Naive B cell (primary cell): ENCODE measurements around the gene FAP. TPM values are rescaled to one million over a fixed set of nuclear protein-coding genes. Genes with fewer than 3 reads are reported as not detected.

ENCODE experiments used
- ATAC-seq, 2 donors: fragments of 150-1000 bp; cut with Tn5 transposase; 2 replicates each; pipeline ENCODE4 v1.10.0; 2021; ENCODE audit warnings: low read depth in 2 of 2, mild to moderate bottlenecking in 2 of 2, moderate library complexity in 2 of 2
- DNase-seq: peaks from one replicate; pipeline ENCODE4 v3.0.0; 2022
- H3K27ac Mint-ChIP-seq, 6 donors: one replicate each; pipeline ENCODE4 v1.8.0; 2020 to 2022; ENCODE audit warnings: mild to moderate bottlenecking in 6 of 6, mixed read lengths in 6 of 6, moderate library complexity in 5 of 6, inconsistent platforms in 2 of 6
- H3K27me3 Mint-ChIP-seq, 3 donors: one replicate each; pipeline ENCODE4 v1.8.0; 2021 to 2022; ENCODE audit warnings: mixed read lengths in 3 of 3, mild to moderate bottlenecking in 1 of 3
- H3K36me3 Mint-ChIP-seq, 2 donors: one replicate each; pipeline ENCODE4 v1.8.0; 2020 to 2022; ENCODE audit warnings: mixed read lengths in 2 of 2, inconsistent platforms in 1 of 2, mild to moderate bottlenecking in 1 of 2
- H3K4me1 Mint-ChIP-seq, 3 donors: one replicate each; pipeline ENCODE4 v1.8.0; 2020 to 2022; ENCODE audit warnings: mixed read lengths in 3 of 3, inconsistent platforms in 1 of 3, mild to moderate bottlenecking in 1 of 3, moderate library complexity in 1 of 3
- H3K4me3 Mint-ChIP-seq, 8 donors: one replicate each; pipeline ENCODE4 v1.8.0; 2020 to 2022; ENCODE audit warnings: mild to moderate bottlenecking in 8 of 8, mixed read lengths in 8 of 8, moderate library complexity in 8 of 8, inconsistent platforms in 2 of 8
- H3K9me3 Mint-ChIP-seq, 7 donors: one replicate each; pipeline ENCODE4 v1.8.0; 2020 to 2022; ENCODE audit warnings: mixed read lengths in 7 of 7, mild to moderate bottlenecking in 5 of 7, inconsistent platforms in 2 of 7, moderate library complexity in 1 of 7
- polyA plus RNA-seq, 6 donors: library from polyadenylated mRNA; unstranded; fragments of 300-500 nt; fragmentation: Illumina TruSeq; gene quantifications; one replicate each; pipeline ENCODE4 v1.2.3, GENCODE V29; 2021; ENCODE audit warnings: low read depth in 6 of 6

Gene FAP
- polyA plus RNA-seq, 6 donors from 2014 or later: not detected

DNA sequence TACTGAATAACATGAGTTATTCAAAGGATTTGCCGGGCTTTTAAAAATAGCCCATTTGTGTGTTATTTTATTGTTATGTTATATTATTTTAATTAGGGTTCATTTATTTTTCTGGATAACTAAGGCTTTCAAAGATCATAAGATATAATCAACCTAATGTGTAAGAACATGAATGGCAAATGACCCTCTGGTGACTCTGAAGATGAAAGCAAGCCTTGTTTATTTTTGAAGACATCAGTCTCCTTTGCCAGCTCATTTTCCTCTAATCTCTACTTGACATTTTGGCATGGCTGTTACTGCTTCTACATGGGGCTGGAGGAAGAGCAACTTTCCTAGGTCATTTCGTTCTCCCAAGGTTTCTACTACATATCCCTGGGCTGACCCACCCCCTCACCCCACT is 10.6 kb downstream of the FAP start:
- no peak for ATAC-seq

DNA sequence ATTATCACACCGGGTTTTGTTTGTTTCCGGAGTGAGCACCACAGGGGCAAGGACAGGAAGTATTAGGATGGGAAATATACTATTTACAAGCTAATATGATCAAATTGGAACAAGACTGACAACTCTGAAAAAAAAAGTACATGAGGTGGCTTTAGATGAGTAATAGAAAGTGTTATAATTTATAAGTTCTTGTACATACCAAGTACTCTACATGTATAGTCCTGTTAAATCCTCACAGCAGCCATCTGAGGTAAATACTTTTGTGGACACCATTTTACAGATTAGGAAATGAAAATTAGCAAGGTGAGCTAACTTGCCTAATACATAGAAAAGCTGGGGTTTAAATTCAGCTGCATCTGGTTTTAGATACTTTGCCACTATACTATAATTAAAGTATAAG is 11.2 kb downstream of the FAP start:
- Mint-ChIP-seq H3K4me3 (no peak overlapping the region), H3K36me3 (no peaks in the 10 kb centered on the region), H3K4me1 (no peaks in the 10 kb centered on the region), H3K27me3 (peaks cover 9 to 23% (median 9%) of the 10 kb centered on the region in 3 donors), H3K27ac (no peak overlapping the region), H3K9me3 (peaks cover 0 to 4% (median 0%) of the 10 kb centered on the region in 7 donors)
- ATAC-seq (no peak), DNase-seq (no peak)

More for the DNA sequence above, 10.6 kb downstream of the FAP start:
- Mint-ChIP-seq H3K27ac (no peak overlapping the region), H3K4me3 (no peak overlapping the region), H3K4me1 (no peaks in the 10 kb centered on the region), H3K9me3 (peaks cover 0 to 4% (median 0%) of the 10 kb centered on the region in 7 donors), H3K36me3 (no peaks in the 10 kb centered on the region), H3K27me3 (peaks cover 4 to 17% (median 7%) of the 10 kb centered on the region in 3 donors)
- DNase-seq: no peak

DNA sequence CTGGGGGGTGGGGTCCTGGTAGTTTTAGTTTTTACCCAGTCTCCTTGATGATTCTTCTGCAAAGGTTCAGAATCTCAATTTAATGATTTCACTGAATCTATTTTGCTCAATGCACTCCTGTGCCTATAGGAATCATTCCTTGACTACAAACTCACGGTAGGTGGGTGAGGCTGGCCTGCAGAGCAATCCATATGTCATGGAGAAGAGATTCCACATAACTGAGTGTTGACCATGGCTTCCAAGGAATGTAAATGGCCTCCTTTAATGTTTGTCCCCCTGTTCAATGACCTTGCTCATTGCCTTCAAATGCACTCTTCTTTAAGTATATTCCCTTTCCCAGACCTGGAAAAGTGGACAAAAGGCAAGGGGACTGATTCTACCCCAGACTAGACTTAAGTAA is 12.5 kb downstream of the FAP start:
- peaks cover 9 to 25% (median 9%) of the 10 kb centered on the region in 3 donors for H3K27me3 Mint-ChIP-seq
- ATAC-seq (no peak), DNase-seq (no peak)
- H3K4me3 Mint-ChIP-seq: no peak overlapping the region
- peaks cover 0 to 4% (median 0%) of the 10 kb centered on the region in 7 donors for H3K9me3 Mint-ChIP-seq
- no peak overlapping the region for H3K27ac Mint-ChIP-seq
- H3K4me1 Mint-ChIP-seq: no peaks in the 10 kb centered on the region
- H3K36me3 Mint-ChIP-seq: no peaks in the 10 kb centered on the region

DNA sequence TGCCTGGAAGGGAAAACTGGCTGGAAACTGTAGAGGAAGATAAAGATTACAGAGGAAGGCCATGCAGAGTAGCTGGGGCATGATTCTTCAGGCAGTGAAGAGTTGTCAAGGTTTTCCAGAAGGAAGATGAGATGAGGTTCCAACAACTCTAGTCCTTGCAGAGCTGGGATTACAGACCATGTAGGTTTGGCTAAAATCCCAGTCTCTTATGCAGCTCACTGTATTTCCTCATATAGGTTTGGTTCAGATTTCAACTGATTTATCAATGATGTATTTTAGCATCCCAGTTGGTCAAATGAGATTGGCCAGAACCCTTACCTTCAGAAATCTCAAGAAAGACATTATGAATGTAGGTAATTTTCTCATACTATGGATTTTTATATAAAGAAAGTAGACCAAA is 16.4 kb downstream of the FAP start:
- no peaks in the 10 kb centered on the region for H3K4me1 Mint-ChIP-seq
- H3K36me3 Mint-ChIP-seq: no peaks in the 10 kb centered on the region
- no peak overlapping the region for H3K27ac Mint-ChIP-seq
- H3K9me3 Mint-ChIP-seq: no peaks in the 10 kb centered on the region
- ATAC-seq (no peak), DNase-seq (no peak)
- no peak overlapping the region for H3K4me3 Mint-ChIP-seq
- peaks cover 9 to 18% (median 14%) of the 10 kb centered on the region in 3 donors for H3K27me3 Mint-ChIP-seq

DNA sequence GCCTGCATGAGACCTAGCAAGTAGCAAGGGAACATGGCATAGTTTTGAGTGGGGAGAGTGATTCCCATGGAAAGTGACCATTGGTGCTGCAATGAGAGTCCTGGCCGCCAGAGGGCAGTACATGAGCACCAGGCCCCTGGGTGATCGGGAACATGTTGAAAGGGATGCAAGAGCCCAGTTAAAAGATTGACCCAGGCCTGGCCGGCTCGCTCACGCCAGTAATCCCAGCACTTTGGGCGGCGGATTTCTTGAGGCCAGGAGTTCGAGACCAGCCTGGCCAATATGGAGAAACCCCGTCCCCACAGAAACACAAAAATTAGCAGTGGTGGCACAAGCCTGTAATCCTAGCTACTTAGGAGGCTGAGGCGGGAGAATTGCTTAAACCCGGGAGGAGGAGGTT is 22.2 kb downstream of the FAP start:
- Mint-ChIP-seq H3K4me1 (no peaks in the 10 kb centered on the region), H3K27ac (no peak overlapping the region), H3K36me3 (no peaks in the 10 kb centered on the region), H3K9me3 (no peaks in the 10 kb centered on the region), H3K27me3 (peaks cover 23 to 30% (median 24%) of the 10 kb centered on the region in 3 donors), H3K4me3 (no peak overlapping the region)
- peak; percentile 25 to 37 for ATAC-seq
- DNase-seq: peak; percentile 25

DNA sequence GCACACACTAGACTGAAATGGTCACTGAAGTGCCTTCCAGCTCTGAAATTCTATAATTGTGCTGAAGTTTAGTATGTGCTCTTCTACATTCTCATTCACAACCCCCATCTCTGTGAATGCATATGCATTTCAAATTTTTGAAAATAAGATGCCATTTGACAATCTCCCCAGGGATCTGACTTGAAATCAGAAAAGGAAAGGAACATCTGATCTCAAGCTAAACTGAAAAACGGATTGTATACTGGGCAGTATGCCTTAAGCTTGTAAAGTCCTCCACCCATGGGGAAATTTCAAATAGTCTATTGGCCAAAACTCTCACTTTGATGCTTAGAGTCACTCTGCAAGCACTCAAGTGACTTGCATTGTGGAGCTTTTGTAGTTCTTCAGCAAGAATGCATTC is 22.9 kb downstream of the FAP start:
- H3K4me3 Mint-ChIP-seq: no peak overlapping the region
- no peaks in the 10 kb centered on the region for H3K4me1 Mint-ChIP-seq
- no peaks in the 10 kb centered on the region for H3K9me3 Mint-ChIP-seq
- H3K36me3 Mint-ChIP-seq: no peaks in the 10 kb centered on the region
- H3K27me3 Mint-ChIP-seq: peaks cover 23 to 30% (median 24%) of the 10 kb centered on the region in 3 donors
- no peak overlapping the region for H3K27ac Mint-ChIP-seq
- ATAC-seq (no peak), DNase-seq (no peak)

DNA sequence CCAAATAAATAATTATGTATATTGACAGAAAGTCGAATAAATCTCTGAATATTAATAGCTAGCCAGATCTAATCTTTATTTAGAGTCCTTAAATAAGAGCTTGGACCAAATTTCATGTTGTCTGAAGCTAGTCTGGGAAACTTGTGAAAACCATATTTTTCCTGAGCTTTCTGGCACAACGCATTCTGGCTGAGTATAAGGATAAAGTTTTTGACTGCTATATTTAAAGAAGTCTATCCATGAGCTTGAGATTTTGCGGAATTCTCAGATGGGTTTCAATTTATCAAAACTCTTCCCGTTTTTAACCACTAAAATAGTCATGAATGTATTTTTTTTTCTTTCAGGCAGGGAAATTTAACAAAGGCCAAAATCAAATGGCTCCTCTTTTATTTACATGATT is 23.8 kb downstream of the FAP start:
- Mint-ChIP-seq H3K4me1 (no peaks in the 10 kb centered on the region), H3K36me3 (no peaks in the 10 kb centered on the region), H3K4me3 (no peak overlapping the region), H3K27me3 (peaks cover 23 to 25% (median 24%) of the 10 kb centered on the region in 3 donors), H3K27ac (no peak overlapping the region), H3K9me3 (no peaks in the 10 kb centered on the region)
- ATAC-seq (no peak), DNase-seq (no peak)

DNA sequence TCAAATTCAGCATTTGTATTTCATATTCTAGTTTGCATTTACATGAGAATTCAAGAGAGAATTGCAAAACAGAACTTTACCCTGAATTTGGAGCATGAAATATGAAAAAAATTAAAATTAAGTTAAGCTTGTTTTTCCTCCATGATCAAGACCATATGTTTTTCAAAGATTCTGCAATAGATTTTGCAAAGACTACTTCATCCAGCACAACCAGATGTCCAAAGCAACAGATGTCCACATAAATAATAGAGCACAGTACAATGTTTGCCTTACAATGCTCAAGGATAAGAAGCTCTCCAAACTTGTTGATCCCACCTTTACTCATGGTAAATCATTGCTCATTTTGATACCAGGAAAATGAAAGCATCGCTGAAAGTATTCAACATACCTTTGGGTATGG is 25.6 kb downstream of the FAP start:
- ATAC-seq: no peak
- Mint-ChIP-seq H3K9me3 (no peaks in the 10 kb centered on the region), H3K4me3 (no peak overlapping the region), H3K27me3 (peaks cover 23 to 28% (median 24%) of the 10 kb centered on the region in 3 donors), H3K4me1 (no peaks in the 10 kb centered on the region), H3K27ac (no peak overlapping the region), H3K36me3 (no peaks in the 10 kb centered on the region)
- no peak for DNase-seq

DNA sequence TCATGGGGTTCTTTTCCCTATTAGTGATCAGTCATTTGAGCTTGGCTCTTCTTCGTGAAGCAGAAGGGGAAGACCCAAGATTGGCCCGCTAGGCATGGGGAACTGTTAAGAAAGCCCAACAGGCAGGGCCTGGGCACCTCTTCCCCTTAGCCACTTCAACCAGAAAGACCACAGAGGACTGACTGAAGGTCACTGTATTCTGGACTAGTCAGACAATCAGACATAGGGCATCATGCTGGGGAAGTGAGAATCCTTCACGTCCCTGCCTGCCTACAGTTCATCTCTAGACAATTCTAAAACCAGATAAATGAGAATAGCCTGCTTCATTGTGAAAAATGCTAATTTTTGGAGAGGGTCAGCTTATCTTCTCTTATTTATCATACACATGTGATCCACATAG is 28.1 kb downstream of the FAP start:
- ATAC-seq: no peak
- Mint-ChIP-seq H3K9me3 (no peaks in the 10 kb centered on the region), H3K36me3 (no peaks in the 10 kb centered on the region), H3K4me1 (no peaks in the 10 kb centered on the region), H3K4me3 (no peak overlapping the region), H3K27me3 (peaks cover 12 to 28% (median 12%) of the 10 kb centered on the region in 3 donors), H3K27ac (no peak overlapping the region)
- no peak for DNase-seq

DNA sequence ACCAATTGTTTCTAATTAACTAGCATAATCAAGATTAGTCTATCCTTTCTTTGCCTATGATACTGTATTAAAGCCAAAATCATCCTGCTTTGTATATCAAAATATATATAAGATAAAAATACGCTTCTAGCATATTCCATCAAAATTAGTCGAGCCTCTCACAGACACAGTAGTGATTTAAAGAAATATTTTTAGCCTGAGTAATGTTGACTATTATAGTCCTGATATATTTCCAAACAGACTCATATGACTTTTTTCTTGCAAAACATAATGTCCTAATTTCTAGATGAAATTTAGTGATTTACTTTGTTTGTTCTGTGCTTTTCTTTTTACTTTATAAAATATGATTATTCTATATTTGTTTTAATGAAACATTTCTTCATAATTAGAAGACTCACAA is 30.9 kb downstream of the FAP start:
- Mint-ChIP-seq H3K27me3 (peaks cover 9 to 18% (median 9%) of the 10 kb centered on the region in 3 donors), H3K9me3 (no peaks in the 10 kb centered on the region), H3K36me3 (no peaks in the 10 kb centered on the region), H3K4me3 (no peak overlapping the region), H3K27ac (no peak overlapping the region), H3K4me1 (no peaks in the 10 kb centered on the region)
- no peak for ATAC-seq
- DNase-seq: no peak

DNA sequence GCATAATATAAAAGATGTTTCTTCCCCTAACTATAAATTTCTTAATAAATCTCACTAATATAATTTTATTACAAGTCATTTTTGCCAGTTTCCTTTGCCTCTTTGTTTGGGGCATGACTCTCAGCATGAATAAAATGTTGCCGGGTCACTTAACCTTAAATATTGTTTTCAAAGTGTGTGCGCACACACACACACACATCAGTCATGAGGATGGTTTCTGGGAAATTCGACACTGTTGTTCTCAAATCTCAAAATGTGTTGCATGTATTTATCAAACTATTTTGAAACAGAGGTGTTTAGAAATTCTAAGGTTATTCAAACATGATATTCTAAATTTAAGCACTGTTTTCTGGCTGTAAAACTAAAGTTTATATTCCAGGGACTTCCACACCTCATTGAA is 31.5 kb downstream of the FAP start:
- Mint-ChIP-seq H3K4me1 (no peaks in the 10 kb centered on the region), H3K27me3 (peaks cover 3 to 12% (median 3%) of the 10 kb centered on the region in 3 donors), H3K36me3 (no peaks in the 10 kb centered on the region), H3K4me3 (no peak overlapping the region), H3K9me3 (no peaks in the 10 kb centered on the region), H3K27ac (no peak overlapping the region)
- DNase-seq (no peak), ATAC-seq (no peak)

DNA sequence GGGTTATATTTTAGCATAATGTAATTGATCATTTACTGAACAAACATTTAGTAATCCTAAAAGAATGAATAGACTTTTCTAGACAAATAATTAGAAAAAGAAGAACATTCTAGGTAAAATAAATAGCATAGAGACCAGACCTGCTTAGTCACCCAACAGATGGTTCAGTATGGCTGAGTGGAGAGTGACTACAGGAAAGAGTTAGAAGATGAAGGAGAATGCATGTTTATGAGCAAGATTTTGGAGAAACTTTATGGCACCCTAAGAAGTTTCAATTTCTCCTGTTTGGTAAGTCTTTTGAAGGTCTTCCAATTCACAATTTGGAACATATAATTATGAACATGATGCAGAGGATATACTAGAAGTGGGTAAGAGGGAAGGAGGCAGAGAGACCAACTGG is 32.9 kb downstream of the FAP start:
- Mint-ChIP-seq H3K27ac (no peak overlapping the region), H3K4me3 (no peak overlapping the region), H3K27me3 (peaks cover 0 to 8% (median 0%) of the 10 kb centered on the region in 3 donors), H3K36me3 (no peaks in the 10 kb centered on the region), H3K4me1 (no peaks in the 10 kb centered on the region), H3K9me3 (no peaks in the 10 kb centered on the region)
- DNase-seq (no peak), ATAC-seq (no peak)

DNA sequence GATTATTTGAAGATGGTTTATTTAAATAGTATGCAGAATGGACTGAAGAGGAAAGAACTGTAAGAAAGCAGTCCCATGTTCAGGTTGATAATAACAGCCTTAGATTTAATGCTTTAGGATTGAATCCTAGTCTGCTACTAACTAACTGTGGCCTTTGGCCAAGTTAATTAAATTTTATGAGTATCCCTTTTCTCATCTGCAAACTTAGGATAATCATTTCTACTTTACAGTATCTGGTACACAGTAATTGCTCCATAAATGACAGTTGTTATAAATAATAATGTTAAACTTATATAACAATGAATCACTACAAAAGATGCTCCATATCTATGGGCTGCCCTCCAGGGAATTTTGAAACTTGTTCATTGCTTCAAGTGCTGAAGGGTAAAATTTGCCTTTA is 41.0 kb downstream of the FAP start:
- Mint-ChIP-seq H3K36me3 (no peaks in the 10 kb centered on the region), H3K4me1 (no peaks in the 10 kb centered on the region), H3K27ac (no peak overlapping the region), H3K9me3 (no peaks in the 10 kb centered on the region), H3K27me3 (peaks cover 9 to 20% (median 11%) of the 10 kb centered on the region in 3 donors), H3K4me3 (no peak overlapping the region)
- DNase-seq (no peak), ATAC-seq (no peak)

DNA sequence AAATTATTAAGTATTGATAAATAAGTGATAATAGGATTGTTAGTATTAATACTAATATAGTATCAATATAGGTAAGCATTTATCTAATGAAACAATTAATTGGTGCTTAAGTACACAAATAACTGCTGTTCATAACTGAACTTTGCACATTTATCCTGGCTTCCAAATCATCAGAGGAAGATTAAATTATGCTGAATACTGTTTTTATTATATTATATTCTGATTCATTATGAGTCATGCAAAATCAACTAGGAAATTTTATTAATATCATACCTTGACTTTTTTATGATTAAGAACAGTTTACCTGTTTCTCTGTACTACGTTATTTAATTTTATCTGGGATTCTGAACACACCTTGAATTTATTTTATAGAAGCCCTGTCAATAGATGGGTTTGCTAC is 42.6 kb downstream of the FAP start:
- peak overlapping the region in 1 of 8 donors; percentile 29 for H3K4me3 Mint-ChIP-seq
- H3K36me3 Mint-ChIP-seq: no peaks in the 10 kb centered on the region
- H3K9me3 Mint-ChIP-seq: no peaks in the 10 kb centered on the region
- DNase-seq (no peak), ATAC-seq (no peak)
- H3K4me1 Mint-ChIP-seq: no peaks in the 10 kb centered on the region
- H3K27me3 Mint-ChIP-seq: peaks cover 9 to 26% (median 11%) of the 10 kb centered on the region in 3 donors
- H3K27ac Mint-ChIP-seq: no peak overlapping the region

DNA sequence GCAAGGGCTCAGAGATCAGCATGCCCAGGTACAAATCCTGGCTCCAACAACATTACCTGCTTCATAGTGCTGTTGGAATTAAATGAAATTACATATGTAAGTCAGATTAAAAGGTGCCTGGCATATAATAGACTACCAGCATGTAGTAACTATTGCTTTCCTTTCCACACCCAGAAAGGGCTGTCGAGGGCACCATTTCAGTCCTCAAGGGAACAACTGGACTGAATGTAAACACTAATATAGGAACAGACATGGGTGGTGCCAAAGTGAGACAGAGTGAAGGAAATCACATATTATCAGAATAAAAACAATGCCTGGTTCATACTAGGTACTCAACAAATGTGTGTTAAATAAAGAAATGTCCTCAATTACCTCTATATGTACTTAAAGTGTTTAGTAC is 43.3 kb downstream of the FAP start:
- H3K9me3 Mint-ChIP-seq: no peaks in the 10 kb centered on the region
- H3K4me1 Mint-ChIP-seq: no peaks in the 10 kb centered on the region
- no peak for DNase-seq
- H3K4me3 Mint-ChIP-seq: no peak overlapping the region
- H3K36me3 Mint-ChIP-seq: no peaks in the 10 kb centered on the region
- H3K27me3 Mint-ChIP-seq: peaks cover 11 to 29% (median 12%) of the 10 kb centered on the region in 3 donors
- no peak for ATAC-seq
- no peak overlapping the region for H3K27ac Mint-ChIP-seq
